ENCODE results near the gene JMJD8.
"Not testable (repeated sequence)": the region's sequence is repeated elsewhere in the genome, so short reads cannot be mapped to it uniquely, and the experiment has no call there.

JMJD8 gene

GRCh38 chr16:708019-708418, 23.9 kb upstream of the JMJD8 start:
- no peak for DNase-seq

- no peak for DNase-seq
Observed at GRCh38 chr16:707062-707538, 23.0 kb upstream of the JMJD8 start.

DNA sequence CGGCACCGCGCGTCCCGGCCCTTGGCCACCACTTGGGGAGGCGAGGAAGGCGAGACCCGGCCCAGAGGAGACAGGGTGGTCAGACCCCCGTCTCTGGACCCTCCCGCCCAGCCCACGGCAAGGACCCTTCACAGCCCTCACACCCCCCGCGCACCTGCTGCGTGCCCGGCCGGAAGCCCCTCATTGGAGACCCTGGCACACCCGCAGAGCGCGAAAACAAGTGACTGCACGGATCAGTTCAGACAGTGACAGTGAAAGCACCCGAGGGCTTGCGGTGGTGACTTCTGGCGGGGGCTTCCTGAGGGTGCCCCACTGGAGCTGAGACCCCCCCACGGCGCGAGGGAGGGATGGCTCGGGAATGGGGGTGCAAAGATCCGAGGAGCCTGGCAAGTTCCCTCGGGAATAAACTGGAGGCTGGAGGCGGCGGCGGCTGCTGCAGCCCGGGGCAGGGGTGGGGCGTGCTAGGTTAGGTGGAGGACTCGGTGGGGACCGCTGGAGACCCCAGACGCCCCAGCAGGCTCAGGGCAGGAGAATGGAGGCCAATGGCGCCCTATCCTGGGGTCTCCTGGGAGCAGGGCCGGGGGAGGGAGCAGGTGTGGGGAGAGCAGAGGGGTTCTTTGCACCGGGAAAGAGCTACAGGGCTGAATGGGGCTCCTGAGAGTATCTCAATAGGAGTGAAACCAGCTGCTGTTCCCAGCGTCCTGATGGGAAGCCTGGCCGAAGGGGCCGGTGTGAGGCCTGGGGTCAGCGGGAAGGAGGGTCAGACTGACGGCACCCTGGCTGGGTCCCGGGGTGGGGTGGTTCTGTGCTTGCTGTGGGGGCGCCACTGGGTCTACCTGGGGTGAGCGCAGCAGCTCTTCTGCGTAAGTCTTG, 22.3 kb upstream of the JMJD8 start:
- DNase-seq = no peak

- no peak for DNase-seq
Observed at GRCh38 chr16:705431-706188, 21.5 kb upstream of the JMJD8 start, which contains the start of gene FBXL16. TSS of gene FBXL16 (minus strand) at chr16:705801. CDS start at chr16:697405, 8,396 bp downstream.

DNA sequence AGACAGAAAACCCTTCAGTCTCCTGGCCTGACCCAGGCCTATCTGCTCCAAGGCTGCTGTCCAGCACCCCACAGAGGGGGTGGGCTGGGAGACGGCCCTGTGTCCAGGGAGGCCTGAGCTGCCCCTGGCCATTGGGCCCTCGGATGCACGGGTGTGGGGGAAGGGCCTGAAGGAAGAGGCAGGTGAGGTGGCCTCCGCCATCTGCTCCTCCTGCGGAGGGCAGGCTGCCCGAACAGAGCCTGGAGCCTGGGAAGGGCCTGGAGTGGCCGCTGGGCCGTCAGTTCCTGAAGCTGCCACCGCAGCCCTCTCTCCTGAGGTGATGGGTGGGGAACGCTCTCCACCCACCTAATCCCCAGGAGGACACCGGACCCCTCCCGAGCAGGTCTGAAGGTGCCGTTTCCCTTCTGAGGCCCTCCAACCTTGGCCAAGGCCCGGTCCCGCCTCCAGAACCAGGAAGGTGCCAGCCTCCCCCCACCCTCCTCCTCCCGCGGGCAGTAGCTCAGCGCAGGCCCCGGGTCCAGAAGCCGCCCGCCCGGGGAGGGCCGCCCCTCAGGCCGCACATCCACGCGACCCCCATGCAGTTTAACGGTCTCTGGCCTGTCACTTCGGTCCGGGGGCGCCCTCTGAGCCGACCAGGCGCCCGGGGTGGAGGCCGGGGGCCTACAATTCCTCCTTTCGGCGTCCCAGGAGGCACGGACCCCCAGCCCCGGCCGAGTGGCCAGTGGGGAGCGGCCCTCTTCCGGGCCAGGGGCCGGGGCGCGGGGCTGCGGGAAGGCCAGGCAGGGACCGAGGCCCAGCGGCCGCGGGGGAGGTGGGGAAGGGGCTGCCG, 20.6 kb upstream of the JMJD8 start:
- DNase-seq = no peak

DNA sequence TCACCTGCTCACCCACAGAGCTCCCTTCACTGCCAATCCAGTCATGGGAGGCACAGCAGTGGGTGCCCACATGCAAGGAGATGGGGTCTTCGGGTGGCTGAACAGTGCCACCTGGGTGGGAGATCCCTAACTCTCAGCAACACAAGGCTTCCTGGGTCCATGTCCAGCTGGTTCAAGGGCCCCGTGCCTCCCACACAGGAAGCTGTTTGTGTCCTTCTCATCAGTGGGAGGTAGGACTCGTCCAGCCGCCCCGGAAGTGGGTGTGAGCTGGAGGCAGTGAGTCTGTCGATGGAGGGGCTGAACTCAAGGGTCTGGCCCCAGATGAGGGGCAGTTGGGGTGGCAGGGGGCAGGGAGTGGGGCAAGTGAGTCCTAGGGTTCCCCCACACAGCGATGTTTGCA, 19.9 kb upstream of the JMJD8 start:
- DNase-seq = no peak

DNA sequence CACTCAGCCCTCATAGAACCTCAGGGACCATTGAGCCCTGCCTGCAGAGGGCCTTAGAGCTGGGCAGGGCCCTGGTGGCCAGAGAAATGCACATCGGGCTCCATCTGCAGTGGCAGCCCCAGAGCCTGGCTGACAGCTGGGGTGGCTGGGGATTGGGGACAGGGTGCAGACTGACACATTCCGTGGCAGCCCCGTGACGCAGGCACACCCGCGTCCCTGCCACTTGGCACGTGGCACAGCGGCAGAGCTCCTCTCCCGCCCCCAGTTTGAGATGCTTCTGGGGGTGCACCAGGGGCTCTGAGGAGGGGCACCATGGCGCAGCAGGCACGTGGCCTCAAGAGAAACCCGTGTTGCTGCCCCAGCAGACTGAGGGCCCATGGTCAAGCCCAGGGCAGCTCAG, 19.3 kb upstream of the JMJD8 start:
- no peak for DNase-seq

- no peak for DNase-seq
Observed at GRCh38 chr16:702341-702740, 18.2 kb upstream of the JMJD8 start.

DNA sequence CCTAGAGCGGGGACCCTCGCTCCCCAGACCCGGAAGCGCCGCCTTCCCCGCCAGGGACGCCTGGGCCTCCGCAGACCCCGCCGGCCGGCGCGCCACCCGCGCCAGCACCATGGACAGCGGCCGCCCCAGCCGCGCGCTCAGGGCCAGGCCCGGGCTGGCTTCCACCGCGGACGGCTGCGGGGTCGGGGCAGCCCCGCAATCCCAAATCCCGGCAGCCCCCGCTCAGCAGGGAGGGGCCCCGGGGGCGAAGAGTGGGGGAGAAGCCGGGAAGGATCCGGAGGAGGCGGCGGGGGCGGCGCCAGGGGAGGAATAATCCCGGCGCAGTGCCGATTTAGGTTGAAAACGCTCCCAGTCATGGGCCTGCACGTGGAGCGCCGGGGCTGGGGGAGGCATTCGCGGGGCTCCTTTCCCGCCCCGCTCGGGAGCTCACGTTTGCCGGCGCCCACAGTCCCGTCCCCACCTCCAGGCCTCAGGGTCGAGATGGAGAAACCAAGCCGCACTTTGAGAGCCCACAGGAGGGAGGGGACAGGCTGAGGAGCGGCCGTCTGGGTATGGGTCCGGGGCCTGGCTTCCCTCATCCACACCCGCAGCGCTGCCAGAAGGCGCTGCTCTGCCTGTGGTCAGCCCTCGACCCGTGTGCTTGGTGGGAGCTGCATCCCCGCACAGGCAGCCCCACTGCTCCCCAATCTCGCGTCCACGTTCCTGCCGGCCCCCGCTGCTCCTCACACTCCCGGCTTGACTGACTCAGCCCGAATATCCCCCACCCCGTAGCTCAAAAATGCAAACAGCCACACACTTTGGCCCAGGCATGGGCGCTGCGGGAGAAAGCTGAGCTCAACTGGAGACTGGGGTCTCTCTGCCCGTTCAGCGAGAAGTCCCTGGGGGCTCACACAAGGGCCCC, 16.8 kb upstream of the JMJD8 start:
- DNase-seq = no peak

DNA sequence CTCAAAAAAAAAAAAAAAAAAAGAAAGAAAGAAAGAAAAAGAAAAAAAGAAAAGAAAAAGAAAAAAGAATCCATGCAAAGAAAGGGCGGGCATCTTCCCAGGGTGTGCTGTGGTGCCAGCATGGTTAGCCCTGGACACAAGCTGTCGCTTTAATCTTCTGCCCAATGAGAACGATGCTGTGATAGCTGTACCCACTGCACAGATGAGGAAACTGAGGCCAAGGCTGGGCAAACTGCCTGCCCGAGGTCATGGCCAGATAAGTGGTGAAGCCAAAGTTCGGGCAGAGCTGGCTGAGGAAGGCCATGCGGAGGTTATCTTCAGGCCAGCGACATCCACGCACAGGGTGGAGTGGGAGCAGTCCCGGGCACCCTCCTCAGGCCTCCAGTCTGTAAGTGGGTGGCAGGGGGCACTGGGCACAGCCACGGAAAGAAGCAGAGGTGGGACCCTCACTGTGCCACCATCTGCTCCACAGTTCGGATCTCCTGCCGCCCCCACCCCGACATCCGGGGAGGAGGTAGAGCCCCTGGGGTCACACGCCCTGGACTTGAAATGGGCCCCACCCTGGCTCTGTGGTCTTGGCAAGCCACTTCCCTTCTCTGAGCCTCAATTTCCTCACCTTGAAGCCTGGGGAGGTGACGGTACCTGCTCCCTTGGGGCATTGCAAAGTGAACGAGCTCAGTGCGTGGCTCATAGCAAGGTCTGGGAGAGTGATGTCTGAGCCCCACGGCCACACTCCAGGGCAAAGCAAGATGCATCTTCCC, 15.0 kb upstream of the JMJD8 start:
- no peak for DNase-seq

DNA sequence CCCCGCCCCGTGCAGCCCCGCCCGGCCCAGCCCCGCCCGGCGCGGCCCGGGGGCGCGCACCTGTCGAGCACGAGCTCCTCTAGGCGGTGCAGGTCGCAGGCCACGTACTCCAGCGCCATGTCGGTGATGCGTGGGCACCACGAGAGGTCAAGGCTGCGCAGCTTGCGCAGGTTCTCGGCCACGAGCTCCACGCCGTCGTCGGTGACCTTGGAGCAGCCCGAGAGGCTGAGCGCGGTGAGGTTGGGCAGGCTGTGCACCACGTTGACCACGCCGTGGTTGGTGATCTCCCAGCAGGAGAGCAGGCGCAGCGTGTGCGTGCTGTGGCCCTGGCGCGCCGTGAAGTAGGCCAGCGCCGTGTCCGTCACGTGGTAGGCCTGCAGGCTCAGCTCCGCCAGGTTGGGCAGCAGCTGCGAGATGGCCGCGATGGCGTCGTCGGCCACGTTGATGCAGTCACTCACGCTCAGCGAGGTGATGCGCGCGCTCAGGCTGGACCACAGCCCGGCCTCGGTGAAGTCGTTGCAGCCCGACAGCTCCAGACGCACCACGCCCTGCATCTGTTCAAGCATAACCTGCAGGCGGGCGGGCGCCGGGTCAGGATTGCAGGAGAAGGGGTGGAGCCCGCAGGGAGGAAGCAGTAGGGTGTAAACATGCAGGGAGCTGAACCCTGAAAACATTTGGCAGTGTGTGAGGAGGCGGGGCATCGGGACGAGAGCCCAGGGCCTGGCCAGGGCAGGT, 11.4 kb upstream of the JMJD8 start:
- no peak for DNase-seq

DNA sequence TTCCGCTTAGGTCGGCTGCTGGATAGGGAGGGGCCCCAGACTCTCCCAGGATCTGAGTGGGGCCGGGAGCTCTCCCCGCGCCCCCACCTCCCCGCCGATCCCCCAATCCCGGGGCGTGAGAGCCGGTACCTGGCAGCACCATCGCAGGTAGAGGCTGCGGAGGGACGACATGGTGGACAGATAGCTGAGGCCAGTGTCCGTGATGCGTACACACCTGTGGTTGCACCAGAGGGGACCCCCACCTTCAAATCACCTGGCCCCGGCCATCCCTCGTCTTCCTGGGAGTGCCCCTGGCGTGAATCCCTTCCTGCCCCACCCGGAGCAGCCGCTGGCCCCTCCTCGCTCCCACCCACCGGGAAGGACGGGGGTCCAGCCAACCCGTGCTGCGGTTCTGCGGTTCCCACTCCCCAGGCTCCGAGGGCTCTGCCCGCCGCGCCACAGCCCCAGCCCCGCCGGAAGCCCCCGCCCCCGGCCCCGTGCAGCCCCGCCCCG, 10.8 kb upstream of the JMJD8 start:
- DNase-seq = no peak

DNA sequence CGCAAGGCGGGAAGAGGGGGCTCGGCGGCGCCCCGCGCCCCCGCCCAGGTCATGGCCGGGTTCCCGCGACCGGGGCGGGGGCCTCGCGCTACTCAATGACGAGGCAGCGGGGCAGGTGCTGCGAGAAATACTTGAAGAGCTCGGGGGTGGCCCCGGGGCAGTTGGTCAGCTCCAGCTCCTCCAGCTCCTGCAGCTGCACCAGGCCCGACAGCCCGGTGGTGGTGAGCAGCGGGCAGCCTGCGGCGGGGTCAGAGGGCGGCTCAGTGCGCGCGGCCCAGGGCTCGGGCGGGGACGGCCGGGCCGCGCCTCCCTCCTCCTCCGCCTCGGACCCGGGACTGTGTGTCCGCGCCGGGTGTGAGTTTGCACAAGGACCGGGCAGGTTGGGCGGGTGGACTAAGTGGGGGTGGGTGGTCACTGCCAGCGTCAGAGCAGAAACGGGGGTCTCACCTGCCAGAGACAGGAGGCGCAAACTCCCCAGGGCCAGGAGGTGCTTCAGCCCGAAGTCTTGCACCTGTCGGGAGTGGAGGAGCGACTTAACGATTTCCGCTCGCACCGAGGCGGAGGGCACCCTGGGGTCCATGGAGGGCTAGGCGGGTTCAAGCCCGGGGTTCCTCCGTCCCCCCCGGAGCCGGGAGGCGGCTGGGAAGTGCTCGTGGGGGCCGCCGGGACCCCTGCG, 10.2 kb upstream of the JMJD8 start:
- no peak for DNase-seq

- DNase-seq = no peak
Observed at GRCh38 chr16:693766-694165, 9.6 kb upstream of the JMJD8 start.

DNA sequence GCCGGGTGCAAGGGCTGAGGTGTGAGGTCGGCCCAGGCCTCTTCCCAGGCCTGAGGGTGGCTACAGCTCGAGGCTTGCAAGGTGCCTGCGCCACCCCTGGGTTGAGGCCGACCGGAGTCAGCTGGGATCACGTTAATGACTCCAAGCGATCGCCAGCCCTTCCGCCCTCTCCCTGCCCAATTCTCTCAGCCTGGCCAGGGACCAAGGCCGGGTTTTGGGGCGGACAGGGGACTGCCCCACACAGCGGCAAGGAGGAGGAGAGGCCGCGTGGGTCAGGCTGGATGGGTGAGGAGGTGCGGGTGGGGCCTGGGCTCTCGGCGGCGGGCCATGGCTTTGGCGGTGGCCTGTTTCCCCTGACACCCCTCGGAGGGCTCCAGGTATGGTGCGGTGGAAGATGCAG, 9.2 kb upstream of the JMJD8 start:
- DNase-seq = no peak

- no peak for DNase-seq
Observed at GRCh38 chr16:692356-693108, 8.4 kb upstream of the JMJD8 start.

DNA sequence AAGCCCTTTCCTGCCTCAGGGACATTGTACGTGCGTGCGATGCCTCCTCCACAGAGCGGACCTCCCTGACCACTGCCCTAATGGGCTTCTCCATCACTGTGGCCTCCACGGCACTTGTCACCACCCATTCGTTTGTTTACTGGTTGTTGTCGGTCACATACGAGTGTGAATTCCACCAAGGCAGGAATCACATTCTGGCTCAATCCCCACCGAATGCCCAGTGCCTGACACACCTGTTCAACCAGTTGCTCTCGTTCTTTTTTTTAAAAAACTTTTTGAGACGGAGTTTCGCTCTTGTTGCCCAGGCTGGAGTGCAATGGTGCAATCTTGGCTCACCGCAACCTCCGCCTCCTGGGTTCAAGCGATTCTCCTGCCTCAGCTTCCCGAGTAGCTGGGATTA, 7.1 kb upstream of the JMJD8 start:
- not testable (repeated sequence) for DNase-seq

DNA sequence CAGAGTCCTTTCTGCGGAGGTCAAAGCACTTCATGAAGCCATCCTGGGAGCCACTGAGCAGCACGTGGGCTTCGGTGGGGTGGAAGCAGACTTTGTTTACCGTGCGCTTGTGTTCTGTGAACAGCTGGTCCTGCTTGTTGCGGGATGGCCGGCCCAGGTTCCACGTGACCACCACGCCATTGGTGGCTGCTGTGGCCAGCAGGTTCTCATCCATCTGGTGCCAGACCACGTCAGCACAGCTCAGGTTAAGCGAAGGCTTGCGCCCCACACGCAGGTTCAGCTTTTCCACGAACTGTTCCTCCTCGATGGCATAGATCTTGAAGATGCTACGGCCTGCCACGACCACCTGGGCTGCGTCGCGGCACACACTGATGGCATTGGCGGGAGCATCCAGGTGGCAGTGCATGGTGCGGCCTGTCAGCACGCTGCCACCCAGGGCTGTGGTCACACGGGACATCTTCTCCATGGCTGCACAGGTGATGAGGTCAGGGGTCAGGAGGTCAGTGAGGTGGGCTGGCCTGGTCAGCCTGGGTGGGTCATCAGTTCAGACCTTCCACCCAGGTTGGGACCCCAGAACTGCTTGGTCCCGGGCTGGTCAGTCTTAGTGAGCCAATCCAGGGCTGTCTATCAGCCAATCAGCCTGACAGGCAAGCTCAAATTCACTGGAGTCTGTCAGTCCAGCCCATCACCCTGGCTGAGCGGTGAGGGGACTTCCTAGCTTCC, 5.2 kb upstream of the JMJD8 start:
- no peak for DNase-seq
